ENCODE measurements around the gene YIF1B. TPM values are rescaled to one million over a fixed set of nuclear protein-coding genes. Genes with fewer than 3 reads are reported as not detected.

The YIF1B gene
- total RNA-seq, 1 experiment from 2014 or later, result 106 TPM

GRCh38 chr19:38309615-38310278, 6.0 kb downstream of the YIF1B start:
- no peak for DNase-seq (ENCODE audit: low read depth, low spot score)
- in situ Hi-C loops (cut with HindIII; ENCODE audit: low pct_unique_long_range_greater_than_20kb, low sequenced_read_pairs), result no loop called here

GRCh38 chr19:38308926-38309614, 6.7 kb downstream of the YIF1B start:
- DNase-seq (ENCODE audit: low read depth, low spot score), result no peak
- in situ Hi-C loops (cut with HindIII; ENCODE audit: low pct_unique_long_range_greater_than_20kb, low sequenced_read_pairs), result no loop called here

- in situ Hi-C loops (cut with HindIII; ENCODE audit: low pct_unique_long_range_greater_than_20kb, low sequenced_read_pairs), result no loop called here
Observed at GRCh38 chr19:38308006-38308766, 7.6 kb downstream of the YIF1B start.

GRCh38 chr19:38307597-38307996, 8.2 kb downstream of the YIF1B start:
- DNase-seq (ENCODE audit: low read depth, low spot score), result no peak
- in situ Hi-C loops (cut with HindIII; ENCODE audit: low pct_unique_long_range_greater_than_20kb, low sequenced_read_pairs), result no loop called here

More at GRCh38 chr19:38308006-38308766, 7.6 kb downstream of the YIF1B start:
- DNase-seq (ENCODE audit: low read depth, low spot score), result no peak

GRCh38 chr19:38307076-38307475, 8.7 kb downstream of the YIF1B start:
- DNase-seq (ENCODE audit: low read depth, low spot score), result no peak
- in situ Hi-C loops (cut with HindIII; ENCODE audit: low pct_unique_long_range_greater_than_20kb, low sequenced_read_pairs), result no loop called here

GRCh38 chr19:38306236-38306635, 9.5 kb downstream of the YIF1B start:
- in situ Hi-C loops (cut with HindIII; ENCODE audit: low pct_unique_long_range_greater_than_20kb, low sequenced_read_pairs), result no loop called here
- no peak for DNase-seq (ENCODE audit: low read depth, low spot score)

- in situ Hi-C loops (cut with HindIII; ENCODE audit: low pct_unique_long_range_greater_than_20kb, low sequenced_read_pairs), result no loop called here
- peak; percentile 28 for DNase-seq (ENCODE audit: low read depth, low spot score)
Observed at GRCh38 chr19:38304866-38305429, 10.8 kb downstream of the YIF1B start.

GRCh38 chr19:38304352-38304865, 11.3 kb downstream of the YIF1B start:
- DNase-seq (ENCODE audit: low read depth, low spot score), result no peak
- in situ Hi-C loops (cut with HindIII; ENCODE audit: low pct_unique_long_range_greater_than_20kb, low sequenced_read_pairs), result no loop called here

GRCh38 chr19:38303517-38304351, 12.0 kb downstream of the YIF1B start, which contains the start of gene C19orf33:
TSS of gene C19orf33 (plus strand) at chr19:38304251. CDS start at chr19:38304262, 11 bp downstream.
- in situ Hi-C loops (cut with HindIII; ENCODE audit: low pct_unique_long_range_greater_than_20kb, low sequenced_read_pairs), result no loop called here
- no peak for DNase-seq (ENCODE audit: low read depth, low spot score)

GRCh38 chr19:38298821-38299680, 16.7 kb downstream of the YIF1B start:
- DNase-seq (ENCODE audit: low read depth, low spot score), result no peak
- in situ Hi-C loops (cut with HindIII; ENCODE audit: low pct_unique_long_range_greater_than_20kb, low sequenced_read_pairs), result no loop called here

GRCh38 chr19:38294090-38294489, 21.7 kb downstream of the YIF1B start:
- in situ Hi-C loops (cut with HindIII; ENCODE audit: low pct_unique_long_range_greater_than_20kb, low sequenced_read_pairs), result no loop called here
- peak; percentile 53 for DNase-seq (ENCODE audit: low read depth, low spot score)

GRCh38 chr19:38293281-38293680, 22.5 kb downstream of the YIF1B start:
- no peak for DNase-seq (ENCODE audit: low read depth, low spot score)
- in situ Hi-C loops (cut with HindIII; ENCODE audit: low pct_unique_long_range_greater_than_20kb, low sequenced_read_pairs), result no loop called here

GRCh38 chr19:38291855-38292254, 23.9 kb downstream of the YIF1B start:
- no peak for DNase-seq (ENCODE audit: low read depth, low spot score)
- in situ Hi-C loops (cut with HindIII; ENCODE audit: low pct_unique_long_range_greater_than_20kb, low sequenced_read_pairs), result no loop called here

GRCh38 chr19:38290631-38291147, 25.1 kb downstream of the YIF1B start:
- in situ Hi-C loops (cut with HindIII; ENCODE audit: low pct_unique_long_range_greater_than_20kb, low sequenced_read_pairs), result no loop called here
- no peak for DNase-seq (ENCODE audit: low read depth, low spot score)

GRCh38 chr19:38289955-38290354, 25.8 kb downstream of the YIF1B start:
- DNase-seq (ENCODE audit: low read depth, low spot score), result no peak
- in situ Hi-C loops (cut with HindIII; ENCODE audit: low pct_unique_long_range_greater_than_20kb, low sequenced_read_pairs), result no loop called here

Data from SK-MEL-5 (cell line).